Activated naive CD4-positive, alpha-beta T cell treated with anti-CD3 and anti-CD28 coated beads, Interleukin-2, amount 50 U/mL, for 72 hours (primary cell): ENCODE data around the gene RTKN. TPM values are rescaled to one million over a fixed set of nuclear protein-coding genes. Genes with fewer than 3 reads are reported as not detected.
A peak's percentile ranks its signal among the peaks of the same experiment; 100 is the strongest.
"Not testable (repeated sequence)": the region's sequence is repeated elsewhere in the genome, so short reads cannot be mapped to it uniquely, and the experiment has no call there.

Experiments
- ATAC-seq, 2 donors: fragments of 150-1000 bp; cut with Tn5 transposase; 2 replicates each; pipeline ENCODE4 v1.10.0; 2021; ENCODE audit warnings: mild to moderate bottlenecking in 2 of 2, moderate library complexity in 2 of 2
- DNase-seq, 2 donors: peaks; one replicate each; pipeline ENCODE4 v3.0.0; 2021 to 2022; ENCODE audit warnings: low spot score in 2 of 2
- H3K27ac Mint-ChIP-seq, 2 donors: one replicate each; pipeline ENCODE4 v1.8.0; 2022; ENCODE audit warnings: mild to moderate bottlenecking in 2 of 2, mixed read lengths in 2 of 2
- H3K36me3 Mint-ChIP-seq, 2 donors: one replicate each; pipeline ENCODE4 v1.8.0; 2022; ENCODE audit warnings: mixed read lengths in 2 of 2
- H3K9me3 Mint-ChIP-seq, 2 donors: one replicate each; pipeline ENCODE4 v1.8.0; 2022; ENCODE audit warnings: mixed read lengths in 2 of 2
- total RNA-seq, 2 donors: library from RNA; stranded (reverse); gene quantifications; one replicate each; pipeline ENCODE4 v1.2.3, GENCODE V29; 2022

Gene RTKN
- total RNA-seq, 2 donors from 2014 or later, result 0.91 to 4.6 TPM

- H3K27ac Mint-ChIP-seq, result peak overlapping the region; percentile 61 to 77
Observed at GRCh38 chr2:74470742-74471141, 29.0 kb upstream of the RTKN start.

DNA sequence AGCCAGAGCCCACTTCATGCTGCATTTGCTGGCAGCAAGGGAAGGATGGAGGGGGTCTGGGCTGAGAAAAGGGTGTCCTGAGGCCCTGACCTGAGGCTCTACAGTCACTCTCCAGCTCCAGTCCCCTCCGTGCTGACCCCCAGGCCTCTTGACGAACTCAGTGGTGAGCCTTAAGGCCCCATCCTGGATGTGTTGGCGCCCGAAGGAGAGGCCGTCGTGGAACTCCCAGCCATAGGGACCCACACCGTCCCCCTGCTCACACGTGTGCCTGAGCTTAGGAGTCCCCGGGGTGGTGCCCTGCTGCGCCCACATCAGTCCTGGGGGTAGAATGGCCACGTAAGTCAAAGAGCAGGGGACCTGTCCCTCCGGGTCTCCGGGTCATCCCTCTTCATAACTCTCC, 22.7 kb upstream of the RTKN start:
- Mint-ChIP-seq H3K9me3 (no peaks in the 10 kb centered on the region), H3K27ac (peak overlapping the region; percentile 87 to 98), H3K36me3 (peaks cover 9 to 11% of the 10 kb centered on the region in 2 donors)
- DNase-seq (no peak), ATAC-seq (peak; percentile 2 to 9)

More at GRCh38 chr2:74470742-74471141, 29.0 kb upstream of the RTKN start:
- H3K36me3 Mint-ChIP-seq, result peaks cover 24 to 31% of the 10 kb centered on the region in 2 donors
- H3K9me3 Mint-ChIP-seq, DNase-seq, ATAC-seq: not testable (repeated sequence)

DNA sequence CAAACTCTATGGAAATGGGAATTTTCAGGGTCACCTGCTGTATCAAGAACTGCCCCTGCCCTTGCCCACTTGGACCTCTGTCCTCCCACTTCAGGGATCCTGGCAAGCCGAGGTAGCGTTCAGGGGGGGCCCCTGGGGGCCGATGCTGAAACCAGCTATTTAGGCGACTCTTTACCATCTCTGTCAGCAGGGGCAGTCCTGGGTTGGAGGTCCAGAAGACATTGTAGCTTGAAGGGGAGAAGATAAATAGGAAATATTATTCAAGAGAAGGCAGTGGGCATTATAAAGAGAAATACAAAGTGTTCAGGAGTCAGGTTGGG, 21.0 kb upstream of the RTKN start:
- ATAC-seq (no peak), DNase-seq (no peak)
- H3K9me3 Mint-ChIP-seq, result no peaks in the 10 kb centered on the region
- H3K36me3 Mint-ChIP-seq, result peaks cover 9 to 11% of the 10 kb centered on the region in 2 donors
- peak overlapping the region; percentile 50 to 70 for H3K27ac Mint-ChIP-seq

GRCh38 chr2:74462054-74462785, 20.5 kb upstream of the RTKN start:
- H3K27ac Mint-ChIP-seq, result peak overlapping the region in 1 of 2 donors; percentile 50
- DNase-seq (no peak), ATAC-seq (no peak)
- H3K9me3 Mint-ChIP-seq, result no peaks in the 10 kb centered on the region
- peaks cover 11 to 12% of the 10 kb centered on the region in 2 donors for H3K36me3 Mint-ChIP-seq

- Mint-ChIP-seq H3K27ac (peak overlapping the region in 1 of 2 donors; percentile 22), H3K9me3 (no peaks in the 10 kb centered on the region), H3K36me3 (peaks cover 19 to 20% of the 10 kb centered on the region in 2 donors)
- ATAC-seq (no peak), DNase-seq (no peak)
Observed at GRCh38 chr2:74461187-74462053, 19.7 kb upstream of the RTKN start.

DNA sequence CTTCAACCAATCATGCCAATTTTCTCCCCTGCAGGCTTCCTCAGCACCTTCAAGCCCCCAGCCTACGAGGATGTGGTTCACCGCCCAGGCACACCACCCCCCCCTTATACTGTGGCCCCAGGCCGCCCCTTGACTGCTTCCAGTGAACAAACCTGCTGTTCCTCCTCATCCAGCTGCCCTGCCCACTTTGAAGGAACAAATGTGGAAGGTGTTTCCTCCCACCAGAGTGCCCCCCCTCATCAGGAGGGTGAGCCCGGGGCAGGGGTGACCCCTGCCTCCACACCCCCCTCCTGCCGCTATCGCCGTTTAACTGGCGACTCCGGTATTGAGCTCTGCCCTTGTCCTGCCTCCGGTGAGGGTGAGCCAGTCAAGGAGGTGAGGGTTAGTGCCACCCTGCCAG, 18.4 kb upstream of the RTKN start:
- peak overlapping the region; percentile 95 for H3K27ac Mint-ChIP-seq
- H3K36me3 Mint-ChIP-seq, result peaks cover 18 to 24% of the 10 kb centered on the region in 2 donors
- DNase-seq, H3K9me3 Mint-ChIP-seq, ATAC-seq: not testable (repeated sequence)

GRCh38 chr2:74459503-74460118, 17.9 kb upstream of the RTKN start:
- peaks cover 23 to 29% of the 10 kb centered on the region in 2 donors for H3K36me3 Mint-ChIP-seq

DNA sequence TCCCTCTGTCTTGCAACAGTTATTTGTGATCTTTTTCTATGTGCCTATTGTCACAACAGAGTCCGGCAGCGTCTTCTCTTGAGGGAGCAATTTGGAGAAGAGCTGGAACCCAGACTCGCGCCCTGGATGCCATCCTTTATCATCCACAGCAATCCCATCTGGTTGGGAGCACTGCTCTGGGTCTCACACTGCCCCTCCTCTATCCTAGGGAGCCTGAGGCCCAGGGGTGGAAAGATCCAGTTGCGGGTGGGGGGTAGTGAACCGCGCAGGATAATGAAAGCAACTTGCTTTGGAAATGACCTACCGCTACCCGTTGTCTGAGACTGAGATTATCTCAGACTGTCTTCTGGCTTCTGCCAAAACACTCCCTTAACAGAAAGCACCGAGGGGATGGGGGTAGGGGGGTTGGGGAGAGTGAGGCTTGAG, 17.2 kb upstream of the RTKN start:
- Mint-ChIP-seq H3K9me3 (no peaks in the 10 kb centered on the region), H3K27ac (peak overlapping the region; percentile 95 to 99), H3K36me3 (peaks cover 23 to 33% of the 10 kb centered on the region in 2 donors)
- DNase-seq (no peak), ATAC-seq (no peak)

More at GRCh38 chr2:74459503-74460118, 17.9 kb upstream of the RTKN start:
- peak overlapping the region; percentile 31 to 95 for H3K27ac Mint-ChIP-seq
- H3K9me3 Mint-ChIP-seq, ATAC-seq, DNase-seq: not testable (repeated sequence)

- Mint-ChIP-seq H3K36me3 (peaks cover 23 to 33% of the 10 kb centered on the region in 2 donors), H3K9me3 (no peaks in the 10 kb centered on the region), H3K27ac (peak within 1 kb of the TSS; percentile 95 to 99)
- ATAC-seq (peak; percentile 87 to 88), DNase-seq (peak; percentile 97 to 100)
Observed at GRCh38 chr2:74458132-74458937, 16.6 kb upstream of the RTKN start, which contains the start of gene WBP1. Gene WBP1, plus strand, starts transcription at chr2:74458438. Its CDS starts 165 bp downstream, at chr2:74458603.

GRCh38 chr2:74457549-74458131, 15.9 kb upstream of the RTKN start:
- peak; percentile 19 to 51 for ATAC-seq
- peak; percentile 79 to 81 for DNase-seq
- Mint-ChIP-seq H3K36me3 (peaks cover 23 to 33% of the 10 kb centered on the region in 2 donors), H3K9me3 (no peaks in the 10 kb centered on the region), H3K27ac (peak overlapping the region; percentile 95 to 99)

DNA sequence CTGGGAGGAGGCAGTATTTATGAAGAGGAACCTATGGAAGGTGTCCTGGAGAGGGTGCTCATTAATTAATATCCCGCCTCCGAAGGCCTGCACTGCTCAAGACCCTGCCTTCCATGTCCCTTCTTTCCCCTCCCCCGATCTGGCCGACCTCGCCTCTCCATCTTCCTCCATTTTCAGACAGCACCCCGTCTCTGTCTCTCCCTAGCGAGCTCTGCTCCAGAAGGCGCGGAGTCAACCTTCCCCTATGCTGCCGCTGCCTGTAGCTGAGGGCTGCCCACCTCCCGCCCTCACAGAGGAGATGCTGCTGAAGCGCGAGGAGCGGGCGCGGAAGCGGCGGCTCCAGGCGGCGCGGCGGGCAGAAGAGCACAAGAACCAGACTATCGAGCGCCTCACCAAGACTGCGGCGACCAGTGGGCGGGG, 15.4 kb upstream of the RTKN start:
- ATAC-seq (no peak), DNase-seq (no peak)
- Mint-ChIP-seq H3K9me3 (no peaks in the 10 kb centered on the region), H3K36me3 (peaks cover 23 to 33% of the 10 kb centered on the region in 2 donors), H3K27ac (peak overlapping the region; percentile 94 to 95)

DNA sequence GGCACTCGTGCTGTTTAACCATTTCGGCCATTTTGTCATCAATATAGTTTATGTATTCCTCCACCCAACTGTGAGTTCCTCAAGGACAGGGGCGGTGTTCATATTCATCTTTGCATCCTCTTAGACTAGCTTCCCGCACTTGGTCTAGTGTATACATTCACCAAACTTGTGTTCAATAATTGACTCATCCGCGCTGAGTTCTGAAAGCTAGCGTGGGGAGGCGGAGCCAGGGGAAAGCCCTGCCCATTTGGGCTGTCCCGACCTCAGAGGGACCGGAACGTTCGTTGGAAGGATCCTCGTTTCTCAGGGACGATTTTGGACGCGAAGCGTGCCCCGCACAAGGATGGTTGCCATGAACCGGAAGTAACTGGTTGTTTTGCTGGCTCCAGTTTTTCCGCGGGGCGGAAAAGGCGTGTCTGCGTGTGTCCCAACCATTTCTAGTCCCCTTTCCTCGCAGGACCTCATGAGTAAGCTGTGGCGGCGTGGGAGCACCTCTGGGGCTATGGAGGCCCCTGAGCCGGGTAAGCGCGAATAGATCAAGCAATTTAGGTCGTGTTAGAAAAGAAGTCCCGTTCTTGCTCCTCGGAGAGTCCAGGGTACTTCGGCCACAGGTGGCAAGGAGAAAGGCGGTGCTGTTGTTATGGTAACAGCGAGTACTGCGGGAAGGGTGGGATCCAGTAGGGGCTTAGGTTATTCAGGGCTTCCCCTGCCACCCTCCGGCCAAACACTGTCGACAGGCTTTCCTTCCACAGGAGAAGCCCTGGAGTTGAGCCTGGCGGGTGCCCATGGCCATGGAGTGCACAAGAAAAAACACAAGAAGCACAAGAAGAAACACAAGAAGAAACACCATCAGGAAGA, 13.1 kb upstream of the RTKN start, which contains the start of gene INO80B:
Gene INO80B, plus strand, starts transcription at position 434 of the 858 bp plus-strand sequence. Its CDS starts 30 bp downstream, at position 464.
- DNase-seq (peak; percentile 98), ATAC-seq (peak; percentile 57 to 67)
- Mint-ChIP-seq H3K27ac (peak within 1 kb of the TSS; percentile 95 to 97), H3K36me3 (peaks cover 23 to 28% of the 10 kb centered on the region in 2 donors), H3K9me3 (no peaks in the 10 kb centered on the region)

- no peaks in the 10 kb centered on the region for H3K9me3 Mint-ChIP-seq
- H3K36me3 Mint-ChIP-seq, result peaks cover 8 to 12% of the 10 kb centered on the region in 2 donors
- no peak for DNase-seq
- ATAC-seq, result no peak
- H3K27ac Mint-ChIP-seq, result no peak overlapping the region
Observed at GRCh38 chr2:74450570-74451190, 8.9 kb upstream of the RTKN start.

DNA sequence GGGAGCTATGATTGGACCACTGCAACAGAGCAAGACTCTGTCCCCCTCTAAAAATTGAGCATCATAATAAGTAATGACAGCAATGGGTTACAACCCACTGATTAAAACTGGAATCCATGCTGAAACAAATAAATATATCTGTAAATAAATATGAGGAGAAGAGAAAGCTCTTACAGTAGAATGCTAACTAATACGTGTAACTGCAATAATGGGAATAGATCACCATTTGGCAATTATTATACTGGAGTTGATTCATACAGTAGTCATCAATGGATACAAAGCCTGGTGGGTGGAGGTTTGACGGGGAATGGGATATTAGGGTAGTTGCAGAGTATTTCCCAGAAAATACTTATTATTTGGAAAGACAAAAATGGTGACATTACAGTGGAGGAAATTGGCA, 7.0 kb upstream of the RTKN start:
- Mint-ChIP-seq H3K36me3 (no peaks in the 10 kb centered on the region), H3K27ac (no peak overlapping the region), H3K9me3 (no peaks in the 10 kb centered on the region)
- no peak for ATAC-seq
- DNase-seq, result no peak
